ENCODE data around the gene PRUNE2.
"Not testable (repeated sequence)": the region's sequence is repeated elsewhere in the genome, so short reads cannot be mapped to it uniquely, and the experiment has no call there.

The PRUNE2 gene

GRCh38 chr9:76603448-76603895 is 302.4 kb downstream of the PRUNE2 start:
- no peak for DNase-seq (ENCODE audit: low read depth)

GRCh38 chr9:76602199-76602598 is 303.7 kb downstream of the PRUNE2 start:
- no peak for DNase-seq (ENCODE audit: low read depth)

- no peak for DNase-seq (ENCODE audit: low read depth)
Measured at GRCh38 chr9:76600007-76600615, 305.8 kb downstream of the PRUNE2 start.

- DNase-seq (ENCODE audit: low read depth), result no peak
Measured at GRCh38 chr9:76598981-76599380, 306.9 kb downstream of the PRUNE2 start.

- DNase-seq (ENCODE audit: low read depth), result no peak
Measured at GRCh38 chr9:76595645-76596044, 310.3 kb downstream of the PRUNE2 start.

GRCh38 chr9:76594764-76595424 is 311.0 kb downstream of the PRUNE2 start:
- DNase-seq (ENCODE audit: low read depth), result no peak

GRCh38 chr9:76593961-76594735 is 311.8 kb downstream of the PRUNE2 start:
- DNase-seq (ENCODE audit: low read depth), result not testable (repeated sequence)

- no peak for DNase-seq (ENCODE audit: low read depth)
Measured at GRCh38 chr9:76592974-76593347, 313.0 kb downstream of the PRUNE2 start.

GRCh38 chr9:76592091-76592973 is 313.6 kb downstream of the PRUNE2 start:
- peak; percentile 48 for DNase-seq (ENCODE audit: low read depth)

GRCh38 chr9:76591256-76591950 is 314.5 kb downstream of the PRUNE2 start:
- no peak for DNase-seq (ENCODE audit: low read depth)

GRCh38 chr9:76588316-76588715 is 317.6 kb downstream of the PRUNE2 start:
- DNase-seq (ENCODE audit: low read depth), result no peak

- no peak for DNase-seq (ENCODE audit: low read depth)
Measured at GRCh38 chr9:76586390-76587314, 319.3 kb downstream of the PRUNE2 start.

- no peak for DNase-seq (ENCODE audit: low read depth)
Measured at GRCh38 chr9:76585487-76586389, 320.2 kb downstream of the PRUNE2 start.

GRCh38 chr9:76583256-76583655 is 322.7 kb downstream of the PRUNE2 start:
- no peak for DNase-seq (ENCODE audit: low read depth)

- no peak for DNase-seq (ENCODE audit: low read depth)
Measured at GRCh38 chr9:76581731-76582130, 324.2 kb downstream of the PRUNE2 start.

- DNase-seq (ENCODE audit: low read depth), result no peak
Measured at GRCh38 chr9:76580820-76581219, 325.1 kb downstream of the PRUNE2 start.

- no peak for DNase-seq (ENCODE audit: low read depth)
Measured at GRCh38 chr9:76580188-76580587, 325.7 kb downstream of the PRUNE2 start.

GRCh38 chr9:76576344-76576743 is 329.6 kb downstream of the PRUNE2 start:
- DNase-seq (ENCODE audit: low read depth), result no peak

GRCh38 chr9:76575761-76576160 is 330.2 kb downstream of the PRUNE2 start:
- no peak for DNase-seq (ENCODE audit: low read depth)
